AML-193 (cell line): Measurements from ENCODE around the gene AJM1.
"Not testable (repeated sequence)": the region's sequence is repeated elsewhere in the genome, so short reads cannot be mapped to it uniquely, and the experiment has no call there.

Experiments
- DNase-seq, 2 experiments: peaks; one replicate each; lab custom pipeline; 2025; lab: John Stamatoyannopoulos, UW

AJM1 gene

DNA sequence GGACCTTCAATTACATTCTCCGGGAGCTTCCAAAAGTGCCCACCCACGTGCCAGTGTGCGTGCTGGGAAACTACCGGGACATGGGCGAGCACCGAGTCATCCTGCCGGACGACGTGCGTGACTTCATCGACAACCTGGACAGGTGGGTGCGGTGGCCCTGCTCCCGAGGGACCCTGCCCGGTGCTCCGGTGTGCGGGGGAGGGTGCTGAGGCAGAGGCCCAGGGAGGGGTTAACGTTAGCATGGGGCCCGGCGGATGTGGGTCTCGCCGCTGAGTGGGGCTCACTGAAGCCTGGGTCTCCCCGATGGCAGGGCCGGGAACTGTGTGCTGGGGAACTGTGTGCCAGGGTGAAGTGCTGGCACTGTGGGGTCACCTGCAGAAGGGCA, 10.6 kb upstream of the AJM1 start:
- DNase-seq: no peak

GRCh38 chr9:136832581-136832980, 9.7 kb upstream of the AJM1 start:
- no peak for DNase-seq

DNA sequence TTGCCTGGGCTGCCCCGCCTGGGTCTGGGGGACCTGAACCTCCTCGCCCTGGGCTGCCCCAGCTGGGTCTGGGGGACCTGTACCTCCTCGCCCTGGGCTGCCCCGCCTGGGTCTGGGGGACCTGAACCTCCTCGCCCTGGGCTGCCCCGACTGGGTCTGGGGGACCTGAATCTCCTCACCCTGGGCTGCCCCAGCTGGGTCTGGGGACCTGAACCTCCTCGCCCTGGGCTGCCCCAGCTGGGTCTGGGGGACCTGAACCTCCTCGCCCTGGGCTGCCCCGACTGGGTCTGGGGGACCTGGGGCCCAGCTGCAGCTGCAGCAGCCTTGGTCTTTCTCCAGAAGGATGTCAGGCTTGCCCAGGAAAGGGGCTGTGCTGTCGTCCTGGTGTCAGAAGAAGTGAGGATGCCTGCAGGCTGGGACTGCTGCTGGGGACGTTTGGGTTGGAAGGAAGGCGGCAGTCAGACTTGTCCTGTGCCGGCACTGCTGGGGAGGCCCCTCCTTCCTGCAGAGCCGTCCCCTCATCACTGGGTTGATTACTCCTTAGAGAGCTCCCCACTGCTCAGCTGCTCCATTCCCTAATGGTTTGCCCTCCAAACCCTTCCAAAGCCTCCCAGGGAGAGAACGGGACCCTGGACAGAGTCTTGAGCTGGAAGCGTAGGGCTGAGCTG, 8.8 kb upstream of the AJM1 start:
- DNase-seq: not testable (repeated sequence)

DNA sequence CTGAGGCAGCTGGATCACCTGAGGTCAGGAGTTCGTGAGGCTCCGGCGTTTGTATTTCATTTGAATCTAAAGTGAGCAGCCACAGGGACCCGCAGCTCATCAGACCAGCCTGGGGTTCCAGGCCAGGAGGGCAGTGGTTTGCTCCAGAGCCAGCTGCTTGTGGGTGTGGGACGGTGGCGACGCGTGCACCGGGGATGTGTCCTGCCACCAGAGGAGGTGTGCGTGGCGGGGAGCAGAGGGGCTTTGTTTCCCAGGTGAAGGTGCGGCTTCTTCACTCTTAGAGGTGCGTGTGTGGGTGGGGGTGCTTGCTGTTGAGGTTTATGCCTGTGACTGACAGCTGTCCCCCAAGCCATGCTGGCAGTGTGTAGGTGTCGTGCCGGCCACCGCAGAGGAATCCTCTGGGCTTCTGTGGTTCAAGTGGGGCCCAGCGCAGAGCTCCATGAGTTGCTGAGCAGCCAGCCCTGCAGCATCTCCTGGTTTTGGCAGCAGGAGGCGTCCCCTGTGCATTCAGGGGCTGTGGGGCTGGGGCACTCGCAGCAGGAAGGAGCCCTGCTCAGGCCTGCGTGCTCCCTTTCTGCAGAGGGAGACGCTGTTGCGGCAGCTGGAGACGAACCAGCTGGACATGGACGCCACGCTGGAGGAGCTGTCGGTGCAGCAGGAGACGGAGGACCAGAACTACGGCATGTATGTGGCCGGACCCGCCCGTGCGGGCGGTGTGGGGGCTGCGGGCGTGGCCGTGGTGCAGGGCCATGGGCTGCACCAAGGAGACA, 6.9 kb upstream of the AJM1 start:
- DNase-seq: no peak

DNA sequence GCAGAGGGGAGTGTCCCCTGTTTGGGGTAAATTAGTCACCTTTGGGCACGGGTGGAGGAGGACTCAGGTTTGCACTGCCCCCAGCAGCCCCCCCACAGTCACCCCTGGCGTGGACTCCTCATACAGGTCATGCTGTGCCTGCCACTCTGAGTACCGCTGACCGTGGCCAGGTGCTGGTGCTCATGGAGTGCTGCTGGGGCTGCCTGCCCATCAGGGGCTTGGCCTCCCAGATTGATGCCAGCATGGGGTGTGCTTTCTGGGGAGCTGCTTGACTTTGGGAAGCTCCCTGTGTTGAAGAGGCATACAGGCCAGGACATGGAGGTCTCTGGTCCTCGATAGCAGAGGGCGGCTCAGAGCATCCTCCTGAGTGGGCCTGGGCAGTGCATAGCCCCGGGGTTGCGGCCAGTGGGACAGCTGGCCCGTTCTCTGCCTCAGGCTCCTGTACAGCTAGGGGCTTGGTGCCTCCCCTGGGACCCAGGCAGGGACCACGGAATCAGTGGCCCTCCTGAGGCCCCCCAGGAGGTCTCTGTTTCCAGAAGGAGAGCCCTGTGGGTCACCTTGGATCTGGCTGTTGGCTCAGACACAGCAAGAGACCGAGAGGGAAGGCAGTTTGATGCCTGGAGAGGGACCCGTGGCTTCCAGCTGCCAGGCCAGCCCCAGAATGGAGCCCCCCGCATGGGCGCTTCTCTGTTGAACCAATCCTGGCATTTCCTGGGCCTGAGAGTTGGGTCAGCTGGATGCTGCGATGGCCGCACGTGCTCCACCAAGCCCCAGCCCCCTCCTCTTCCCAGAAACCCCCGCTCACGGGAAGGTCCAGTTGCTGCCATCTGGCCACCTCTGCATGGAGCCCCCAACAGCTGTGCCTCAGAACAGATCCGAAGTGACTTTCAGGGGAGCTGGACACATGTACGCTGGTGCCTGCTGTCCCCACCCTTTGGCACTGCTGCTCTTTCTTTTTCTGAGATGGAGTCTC, 6.1 kb upstream of the AJM1 start:
- no peak for DNase-seq

GRCh38 chr9:136837146-136837855, 5.0 kb upstream of the AJM1 start:
- no peak for DNase-seq

GRCh38 chr9:136837856-136838277, 4.4 kb upstream of the AJM1 start:
- DNase-seq: not testable (repeated sequence)

DNA sequence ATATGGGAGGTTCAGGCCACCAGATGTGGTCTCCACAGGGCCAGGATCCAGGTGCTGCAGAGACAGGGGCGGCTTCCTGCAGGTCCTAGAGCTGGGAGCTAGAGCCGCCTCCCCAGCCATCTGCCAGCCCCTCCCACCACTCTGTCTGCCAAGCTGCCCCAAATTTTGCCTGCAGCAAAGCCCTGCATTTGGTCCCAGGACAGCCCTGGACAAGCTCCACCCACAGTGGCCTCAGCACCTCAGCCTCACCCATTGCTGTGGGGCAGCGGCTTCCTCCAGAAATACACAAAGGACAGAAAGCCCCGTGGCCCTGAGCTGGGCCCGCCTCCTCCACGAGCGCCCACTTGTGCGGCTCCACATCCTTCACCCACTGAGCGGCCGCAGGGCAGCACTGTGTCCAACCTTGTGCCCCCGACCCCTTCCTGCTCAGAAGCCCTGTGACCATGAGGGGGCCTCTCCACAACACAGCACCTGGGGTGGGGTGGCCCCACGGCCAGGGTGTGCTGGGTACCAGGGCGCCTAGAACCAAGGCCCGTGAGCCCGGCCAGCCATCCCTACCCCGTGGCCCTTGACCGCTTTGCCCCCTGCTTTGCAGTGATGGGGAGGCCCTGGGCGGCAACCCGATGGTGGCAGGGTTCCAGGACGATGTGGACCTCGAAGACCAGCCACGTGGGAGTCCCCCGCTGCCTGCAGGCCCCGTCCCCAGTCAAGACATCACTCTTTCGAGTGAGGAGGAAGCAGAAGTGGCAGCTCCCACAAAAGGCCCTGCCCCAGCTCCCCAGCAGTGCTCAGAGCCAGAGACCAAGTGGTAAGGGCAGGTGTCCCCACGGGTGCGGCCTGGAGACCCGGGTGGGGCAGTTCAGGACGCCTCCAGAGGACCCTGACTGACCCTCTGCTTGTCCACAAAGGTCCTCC, 3.7 kb upstream of the AJM1 start:
- DNase-seq: no peak

GRCh38 chr9:136839229-136840139, 2.8 kb upstream of the AJM1 start:
- DNase-seq: no peak

GRCh38 chr9:136840140-136840876, 2.0 kb upstream of the AJM1 start:
- DNase-seq: no peak

DNA sequence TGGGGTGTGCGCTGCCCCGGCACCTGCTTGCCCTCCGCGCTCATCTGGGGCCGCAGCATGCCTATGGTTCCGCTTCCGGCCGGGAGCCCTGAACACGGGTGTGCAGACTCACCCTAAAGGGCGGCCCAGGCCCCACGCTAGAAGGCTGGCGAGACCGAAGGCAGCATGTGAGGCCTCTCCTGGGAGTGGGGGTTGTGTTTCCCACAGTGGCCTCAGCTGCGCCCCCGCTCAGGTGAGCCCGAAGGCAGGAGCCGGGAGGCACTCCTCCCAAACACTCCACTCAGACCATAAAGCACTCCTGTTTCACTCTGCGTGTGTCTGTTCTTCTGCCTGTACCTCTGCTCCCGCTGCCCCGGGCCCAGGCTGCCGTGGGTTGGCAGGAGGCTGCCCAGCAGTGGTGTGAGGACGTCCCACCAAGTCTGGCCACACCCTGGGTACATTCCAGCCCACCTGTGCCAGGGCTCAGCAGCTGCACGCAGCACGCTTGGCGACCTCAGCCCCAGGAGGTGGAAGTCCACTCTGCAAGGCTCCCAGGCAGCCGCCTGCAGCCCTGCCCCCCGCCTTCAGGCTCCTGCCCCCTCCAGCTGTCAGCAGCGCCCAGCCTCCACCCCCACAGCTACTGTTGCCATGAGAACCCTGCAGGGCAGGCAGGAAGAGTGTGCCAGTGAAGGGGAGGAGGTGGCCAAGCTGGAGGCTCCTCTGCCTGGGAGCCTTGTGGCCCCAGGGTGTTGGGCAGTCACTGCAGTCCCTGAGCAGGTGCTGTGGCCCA, 1.2 kb upstream of the AJM1 start:
- DNase-seq: no peak

GRCh38 chr9:136841646-136842379, 465 bp upstream of the AJM1 start:
- not testable (repeated sequence) for DNase-seq

- not testable (repeated sequence) for DNase-seq
Measured at GRCh38 chr9:136843159-136843800, 1.0 kb downstream of the AJM1 start.

DNA sequence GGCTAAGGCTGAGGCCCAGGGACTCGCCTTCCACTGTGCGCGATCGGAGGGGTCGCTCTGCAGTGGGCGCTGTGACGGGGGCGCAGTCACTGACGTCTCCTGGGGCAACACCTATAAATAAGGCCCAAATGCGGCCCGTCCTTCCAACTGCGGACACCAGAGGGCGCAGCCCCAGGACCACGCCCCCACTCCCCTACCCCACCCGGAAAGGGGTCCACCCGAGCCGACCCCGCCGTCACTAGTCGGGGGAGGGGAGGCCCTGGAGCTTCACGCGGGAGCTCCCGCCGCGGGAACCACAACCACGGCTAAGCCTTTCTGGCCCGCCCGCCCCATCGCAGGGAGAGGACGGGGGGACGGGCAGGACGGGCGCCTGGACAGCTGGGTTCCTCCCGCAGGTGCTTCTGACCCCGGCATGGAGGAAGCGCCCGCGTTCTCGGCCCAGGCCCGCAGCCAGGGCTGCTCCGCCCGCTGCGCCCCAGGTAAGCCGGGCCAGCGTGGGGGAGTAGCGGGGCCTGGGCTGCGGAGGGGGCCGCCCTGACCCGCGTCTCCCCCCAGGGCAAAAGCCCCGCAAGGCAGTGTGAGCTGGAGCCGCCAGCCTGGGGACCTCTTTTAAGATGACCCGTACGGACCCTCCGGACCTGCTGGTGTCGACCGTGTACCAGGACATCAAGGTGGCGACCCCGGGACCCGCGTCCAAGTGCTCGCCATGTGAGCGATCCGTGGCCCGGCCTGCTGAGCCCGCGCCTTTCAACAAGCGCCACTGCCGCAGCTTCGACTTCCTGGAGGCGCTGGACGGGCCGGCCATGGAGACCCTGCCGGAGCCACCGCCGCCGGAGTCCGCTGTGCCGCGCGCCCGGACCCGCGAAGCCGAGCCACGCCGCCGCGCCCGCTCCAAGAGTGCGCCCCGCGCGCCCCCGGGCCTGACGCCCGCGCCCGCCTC, 1.8 kb downstream of the AJM1 start:
- not testable (repeated sequence) for DNase-seq

- no peak for DNase-seq
Measured at GRCh38 chr9:136844761-136845464, 2.6 kb downstream of the AJM1 start.
